Limb (tissue), 2 donors: Measurements from ENCODE around the gene IL36B.
"Not testable (repeated sequence)": the region's sequence is repeated elsewhere in the genome, so short reads cannot be mapped to it uniquely, and the experiment has no call there.

ENCODE experiments used
- DNase-seq, 2 donors: peaks; one replicate each; pipeline ENCODE4 v3.0.0-alpha.2; 2016; ENCODE audit errors: extremely low spot score in 2 of 2

The IL36B gene

GRCh38 chr2:113052396-113052917 is at the start of gene IL36B:
TSS of gene IL36B (minus strand) at chr2:113052867.
- no peak for DNase-seq

- no peak for DNase-seq
Observed at GRCh38 chr2:113102133-113102532, 49.5 kb upstream of the IL36B start.

- no peak for DNase-seq
Observed at GRCh38 chr2:113098532-113098931, 45.9 kb upstream of the IL36B start.

GRCh38 chr2:113098041-113098440 is 45.4 kb upstream of the IL36B start:
- no peak for DNase-seq

- DNase-seq = not testable (repeated sequence)
Observed at GRCh38 chr2:113096842-113097618, 44.4 kb upstream of the IL36B start.

- not testable (repeated sequence) for DNase-seq
Observed at GRCh38 chr2:113096306-113096705, 43.6 kb upstream of the IL36B start.

GRCh38 chr2:113093613-113093977 is 40.9 kb upstream of the IL36B start:
- DNase-seq = no peak

- DNase-seq = no peak
Observed at GRCh38 chr2:113092864-113093612, 40.4 kb upstream of the IL36B start.

- DNase-seq = no peak
Observed at GRCh38 chr2:113091231-113091896, 38.7 kb upstream of the IL36B start.

- DNase-seq = no peak
Observed at GRCh38 chr2:113089916-113090315, 37.2 kb upstream of the IL36B start.

- no peak for DNase-seq
Observed at GRCh38 chr2:113088213-113088992, 35.7 kb upstream of the IL36B start.

GRCh38 chr2:113085542-113085941 is 32.9 kb upstream of the IL36B start:
- DNase-seq = no peak

GRCh38 chr2:113084249-113085000 is 31.8 kb upstream of the IL36B start:
- DNase-seq = no peak

- no peak for DNase-seq
Observed at GRCh38 chr2:113083296-113083695, 30.6 kb upstream of the IL36B start.

- DNase-seq = no peak
Observed at GRCh38 chr2:113081488-113082210, 29.0 kb upstream of the IL36B start.

- peak; percentile 21 to 64 for DNase-seq
Observed at GRCh38 chr2:113080134-113080533, 27.5 kb upstream of the IL36B start.

- DNase-seq = no peak
Observed at GRCh38 chr2:113079131-113079530, 26.5 kb upstream of the IL36B start.

GRCh38 chr2:113078350-113078839 is 25.7 kb upstream of the IL36B start:
- no peak for DNase-seq

GRCh38 chr2:113077921-113078320 is 25.3 kb upstream of the IL36B start:
- no peak for DNase-seq
